HG03066 (cell line): ENCODE data around the gene SLC25A39.

ENCODE experiments used
- ATAC-seq: cut with Tn5 transposase; IDR thresholded peaks from one replicate; pipeline ENCODE4 v1.9.1; 2021; ENCODE audit warnings: low read depth; ENCODE audit not compliant: unreplicated experiment

SLC25A39 gene

DNA sequence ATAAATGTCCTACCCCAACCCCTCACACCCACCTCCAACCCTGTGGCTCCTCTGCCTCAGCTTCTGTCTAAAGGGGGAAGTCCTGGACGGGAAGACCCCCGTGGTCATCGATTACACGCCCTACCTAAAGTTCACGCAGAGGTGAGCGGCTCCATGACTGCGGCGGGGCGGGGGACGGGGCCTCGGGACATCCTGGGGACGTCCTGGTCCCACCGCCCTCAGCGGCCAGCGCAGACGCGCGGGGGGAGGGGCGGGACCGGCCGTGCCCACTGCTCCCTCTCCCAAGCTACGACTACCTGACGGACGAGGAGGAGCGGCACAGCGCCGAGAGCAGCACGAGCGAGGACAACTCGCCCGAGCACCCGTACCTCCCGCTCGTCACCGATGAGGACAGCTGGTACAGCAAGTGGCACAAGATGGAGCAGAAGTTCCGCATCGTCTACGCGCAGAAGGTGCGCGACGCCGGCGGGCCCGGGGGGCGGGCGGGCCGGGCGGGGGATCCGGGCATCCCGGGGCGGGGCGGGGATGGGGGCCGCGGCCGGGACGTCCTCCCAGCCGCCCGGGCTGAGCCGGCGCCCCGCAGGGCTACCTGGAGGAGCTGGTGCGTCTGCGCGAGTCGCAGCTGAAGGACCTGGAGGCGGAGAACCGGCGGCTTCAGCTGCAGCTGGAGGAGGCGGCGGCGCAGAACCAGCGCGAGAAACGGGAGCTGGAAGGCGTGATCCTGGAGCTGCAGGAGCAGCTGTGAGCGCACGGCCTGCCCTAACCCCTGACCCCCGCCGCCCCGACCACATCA lies 9.6 kb downstream of the SLC25A39 start:
- ATAC-seq = no peak

DNA sequence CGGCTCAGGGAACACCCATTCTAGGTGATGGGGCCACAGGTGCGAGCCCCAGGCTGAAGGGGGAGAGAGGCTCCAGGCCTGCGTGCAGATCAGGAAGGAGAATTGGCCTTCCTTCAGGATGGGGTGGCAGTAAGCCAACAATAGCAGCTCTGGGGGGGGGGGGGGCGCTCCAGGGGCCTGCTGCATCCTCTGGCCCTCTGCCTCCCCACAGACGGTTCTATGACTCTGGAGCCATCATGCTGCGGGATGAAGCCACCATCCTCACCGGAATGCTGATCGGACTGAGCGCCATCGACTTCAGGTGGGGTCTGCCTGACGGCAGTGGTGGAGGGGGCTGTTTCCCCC lies 10.1 kb downstream of the SLC25A39 start:
- no peak for ATAC-seq

DNA sequence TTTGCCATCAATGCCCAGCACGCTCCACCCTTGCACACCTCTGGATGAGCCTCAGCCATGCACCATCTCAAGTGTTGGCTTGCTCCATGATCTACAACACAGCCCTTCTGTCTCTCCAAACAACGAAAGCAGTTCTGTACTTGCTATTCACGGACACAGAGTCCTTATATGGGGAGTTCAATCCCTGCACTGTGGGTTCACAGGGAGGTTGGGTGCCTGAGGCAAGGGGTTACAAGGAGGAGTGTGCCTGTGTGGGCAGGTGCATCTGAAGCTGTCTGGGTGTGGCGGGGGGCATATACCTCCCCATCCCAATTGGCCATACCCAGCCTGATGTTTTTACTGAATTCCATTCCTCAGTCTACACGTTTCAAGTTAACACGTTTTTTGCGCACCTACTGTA lies 10.6 kb downstream of the SLC25A39 start:
- ATAC-seq = no peak

DNA sequence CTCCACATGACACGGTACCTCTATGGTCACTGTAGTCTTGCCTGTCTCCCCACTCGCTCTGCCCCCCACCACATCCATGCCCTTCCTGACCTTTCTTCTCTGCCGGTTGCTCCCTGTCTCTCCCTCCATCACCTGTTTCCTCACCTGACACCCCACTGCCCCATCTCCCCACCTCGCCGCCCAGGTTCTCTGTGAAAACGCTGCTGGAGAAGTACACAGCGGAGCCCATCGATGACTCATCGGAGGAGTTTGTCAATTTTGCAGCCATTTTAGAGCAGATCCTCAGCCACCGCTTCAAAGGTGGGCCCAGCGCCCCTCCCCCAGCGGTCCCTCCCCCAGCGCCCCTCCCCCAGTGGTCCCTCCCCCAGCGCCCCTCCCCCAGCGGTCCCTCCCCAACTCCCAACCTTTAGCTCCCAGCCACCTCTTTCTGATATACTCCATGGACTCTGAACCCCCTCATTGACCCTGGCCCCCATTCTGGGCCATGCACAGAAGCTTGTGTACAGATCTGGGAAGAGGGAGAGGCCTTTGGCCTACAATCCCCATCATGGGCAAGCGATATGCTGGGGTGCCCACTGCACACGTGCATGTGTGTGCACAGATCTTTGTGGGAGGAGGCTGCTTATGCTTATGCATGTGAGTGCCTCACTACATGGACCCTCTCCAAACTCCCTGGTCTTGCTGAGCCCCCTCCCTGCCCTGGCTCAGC lies 12.1 kb downstream of the SLC25A39 start:
- no peak for ATAC-seq

DNA sequence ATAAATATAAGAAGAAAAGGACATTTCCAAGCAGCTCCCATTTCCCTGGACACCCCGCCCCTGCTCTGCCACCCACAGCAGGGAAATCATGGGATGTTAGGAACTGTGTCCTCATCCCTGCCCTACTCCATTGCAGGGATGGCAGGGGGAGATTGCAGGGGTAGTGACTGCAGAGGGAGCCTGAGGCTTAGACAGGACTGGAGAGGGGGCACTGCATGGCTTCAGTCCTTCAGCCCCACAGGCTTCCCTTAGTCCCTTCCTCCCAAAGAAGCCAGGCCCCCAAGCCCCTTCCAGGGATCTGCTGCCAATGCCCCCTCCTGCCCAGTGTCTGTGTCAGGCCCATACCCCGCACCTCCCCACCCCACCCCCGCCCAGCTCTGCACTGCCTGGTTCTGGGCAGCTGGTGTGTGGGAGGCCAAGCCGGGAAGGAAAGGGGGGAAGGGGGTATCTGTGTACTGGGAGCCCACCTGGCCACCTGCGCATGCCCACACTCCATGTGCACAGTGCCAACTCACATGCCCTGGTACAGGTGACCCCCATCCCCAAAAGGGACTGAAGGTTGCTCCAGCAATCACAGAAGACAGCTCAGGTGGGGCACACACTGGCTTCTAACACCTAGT lies 13.0 kb downstream of the SLC25A39 start:
- no peak for ATAC-seq

DNA sequence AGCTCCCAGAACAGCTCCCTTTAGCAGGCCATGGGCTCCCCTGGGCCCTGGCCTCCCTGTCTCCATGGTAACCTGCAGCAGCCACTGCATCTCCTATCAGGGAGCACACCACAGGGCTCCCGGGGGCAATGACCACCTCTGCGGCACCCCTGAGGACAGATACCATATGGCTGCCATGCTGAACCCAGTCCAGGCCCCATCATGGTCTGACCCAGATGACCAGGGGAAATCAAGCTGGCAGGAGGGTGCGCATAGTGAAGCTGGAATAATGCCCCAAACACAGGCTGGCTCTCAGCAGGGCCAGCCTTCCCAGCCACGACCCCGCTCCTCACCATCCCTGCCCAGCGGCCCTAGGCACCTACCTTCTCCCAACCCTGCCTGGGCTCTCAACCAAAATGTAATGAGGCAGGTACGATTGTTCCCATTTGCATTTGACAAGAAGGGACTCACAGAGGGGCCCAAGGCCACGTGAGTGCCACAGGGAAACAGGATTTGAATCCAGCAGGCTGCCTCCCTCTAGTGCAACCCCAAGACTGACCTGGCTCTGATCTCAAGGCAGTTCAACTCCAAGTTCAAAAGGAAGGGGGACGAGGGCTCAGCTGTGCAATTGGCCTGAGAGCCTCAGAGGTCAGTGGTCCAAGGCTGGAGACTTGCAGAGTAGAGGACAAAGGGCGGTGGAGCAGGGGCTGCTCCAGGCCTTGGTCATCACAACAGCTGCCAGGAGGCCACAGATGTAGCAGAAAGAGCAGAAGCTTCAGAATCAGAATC lies 13.8 kb downstream of the SLC25A39 start:
- no peak for ATAC-seq

DNA sequence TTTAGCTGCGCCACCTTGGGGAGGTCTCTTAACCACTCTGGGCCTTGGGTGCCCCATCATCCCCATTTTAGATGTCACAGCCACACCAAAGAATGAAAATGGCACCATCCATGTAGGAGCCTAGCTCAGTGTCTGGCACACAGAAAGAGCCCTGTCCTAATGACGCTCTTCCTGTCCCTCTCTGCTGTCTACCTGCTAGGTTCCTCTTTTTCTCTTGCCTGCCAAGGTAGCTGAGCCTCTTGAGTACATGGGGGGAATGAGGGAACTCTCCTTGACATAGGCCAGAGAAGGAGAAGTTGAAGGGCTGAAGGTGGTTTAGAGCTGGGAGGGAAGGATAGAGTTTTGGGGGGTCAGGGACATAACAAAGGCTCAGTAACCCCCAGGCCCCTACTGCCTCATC lies 14.4 kb downstream of the SLC25A39 start:
- ATAC-seq = no peak

DNA sequence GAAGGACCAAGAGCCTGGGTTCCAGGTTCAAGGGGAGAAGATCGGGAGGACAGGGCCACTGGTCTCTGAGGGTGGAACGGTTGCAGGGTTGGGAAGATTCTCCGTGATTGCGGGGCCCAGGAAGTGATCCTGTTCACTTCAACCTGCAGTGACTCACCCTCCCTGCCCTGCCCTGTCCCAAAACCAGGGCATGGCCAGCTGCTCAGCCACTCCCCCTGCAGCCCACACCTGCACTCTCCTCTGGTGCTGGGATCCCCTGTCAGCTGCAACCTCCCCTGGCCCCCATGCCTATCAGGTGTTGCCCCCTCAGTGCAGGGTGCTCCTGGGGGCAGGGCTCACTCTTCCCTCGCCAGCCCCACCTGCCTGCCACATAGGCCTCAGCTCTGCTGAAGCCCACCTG lies 15.2 kb downstream of the SLC25A39 start:
- no peak for ATAC-seq

DNA sequence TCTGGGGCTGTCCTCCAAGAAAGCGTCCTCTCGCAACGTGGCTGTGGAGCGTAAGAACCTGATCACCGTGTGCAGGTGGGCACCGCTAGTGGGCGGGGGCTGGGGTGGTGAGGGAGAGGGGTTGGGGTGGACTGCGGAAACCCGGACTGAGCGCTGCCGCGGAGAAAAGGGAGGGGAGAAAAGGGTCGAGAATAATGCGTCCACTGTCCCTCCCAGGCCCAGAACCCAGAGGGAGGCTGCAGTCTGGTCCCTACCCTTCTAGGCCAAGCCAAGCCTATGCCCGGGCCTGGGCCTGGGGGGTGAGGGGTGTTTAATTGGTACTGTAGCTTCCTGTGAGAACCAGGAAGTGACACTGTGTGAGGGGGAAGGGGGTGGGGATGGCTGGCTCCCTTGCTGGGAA lies 15.8 kb downstream of the SLC25A39 start:
- no peak for ATAC-seq

DNA sequence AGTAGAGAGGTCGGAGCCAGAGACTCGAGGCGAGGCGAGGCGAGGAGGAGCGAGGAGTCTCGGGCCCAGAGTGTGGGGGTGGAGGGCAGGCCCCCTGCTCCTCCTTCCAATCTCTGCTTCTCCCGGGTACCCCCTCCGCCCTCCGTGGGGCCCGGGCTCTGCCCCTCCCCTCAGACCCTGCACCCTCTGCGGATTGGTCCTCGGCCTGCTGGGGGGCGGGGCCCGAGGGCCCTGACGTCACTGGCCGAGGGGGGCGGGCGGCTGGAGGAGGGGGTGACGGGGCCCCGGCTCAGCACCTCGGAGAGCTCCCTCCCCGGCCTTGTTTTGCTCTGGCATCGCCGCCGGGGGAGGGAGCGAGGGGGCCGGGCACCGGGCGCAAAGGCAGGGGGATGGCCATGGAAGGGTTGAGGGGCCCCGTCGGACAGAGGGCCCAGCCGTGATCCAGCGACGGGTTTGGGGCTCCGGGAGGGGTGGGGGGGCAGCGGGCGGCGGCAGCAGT lies 16.3 kb downstream of the SLC25A39 start, which contains the start of gene RUNDC3A:
TSS of gene RUNDC3A (plus strand) at position 282 of the 499 bp plus-strand sequence. CDS start 232 bp downstream, outside the sequence.
- no peak for ATAC-seq

DNA sequence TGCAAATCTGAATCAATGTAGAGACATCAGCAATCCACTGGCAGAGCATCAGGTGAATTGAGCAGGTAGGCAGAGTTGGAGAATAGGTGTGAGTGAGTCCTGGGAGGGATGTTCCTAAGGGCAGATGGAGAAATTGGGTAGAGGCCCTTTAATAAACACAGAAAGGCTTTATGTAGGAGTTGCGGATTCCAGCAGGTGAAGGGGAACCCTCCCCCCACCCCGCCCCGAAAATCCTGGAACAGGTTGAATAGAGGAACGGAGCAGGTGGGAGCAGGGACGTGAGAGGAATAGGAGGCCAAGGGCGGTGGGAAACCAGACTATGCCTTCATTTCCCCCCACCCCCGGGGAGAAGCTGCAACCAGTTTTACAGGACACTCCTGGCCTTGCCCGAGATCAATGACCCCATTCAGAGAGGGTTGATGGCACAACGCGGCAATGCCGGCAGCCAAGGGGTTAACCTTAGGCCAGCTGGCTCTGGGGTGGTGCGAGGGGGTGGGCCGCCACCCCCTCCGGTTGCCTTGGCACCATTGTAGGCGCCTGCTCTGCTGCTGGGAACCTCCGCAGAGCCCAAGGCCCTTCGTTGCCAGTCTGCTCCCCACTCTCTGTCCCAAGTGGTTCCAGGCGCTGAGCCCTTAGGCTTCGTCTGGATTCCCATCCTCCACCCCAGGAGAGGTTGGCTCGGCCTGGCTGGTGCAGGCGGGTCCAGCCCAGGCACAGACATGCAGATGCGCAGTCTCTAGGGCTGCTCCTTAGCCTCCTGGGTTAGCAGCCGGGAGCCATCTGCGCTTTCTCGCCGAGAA lies 17.0 kb downstream of the SLC25A39 start:
- ATAC-seq = no peak

DNA sequence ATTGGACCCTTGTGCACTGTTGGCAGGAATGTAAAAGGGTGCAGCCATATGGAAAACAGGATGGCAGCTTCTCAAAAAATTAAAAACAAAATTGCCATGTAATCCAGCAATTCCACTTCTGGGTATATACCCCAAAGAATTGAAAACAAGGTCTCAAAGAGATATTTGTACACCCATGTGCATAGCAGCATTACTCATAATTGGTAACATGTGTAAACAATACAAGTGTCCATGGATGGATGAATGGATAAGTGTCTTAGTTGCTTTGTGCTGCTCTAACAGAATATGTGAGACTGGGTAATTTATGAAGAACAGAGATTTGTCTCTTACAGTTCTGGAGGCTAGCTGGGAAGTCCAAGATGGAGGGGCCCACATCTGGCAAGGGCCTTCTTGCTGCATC lies 20.0 kb downstream of the SLC25A39 start:
- ATAC-seq = no peak

DNA sequence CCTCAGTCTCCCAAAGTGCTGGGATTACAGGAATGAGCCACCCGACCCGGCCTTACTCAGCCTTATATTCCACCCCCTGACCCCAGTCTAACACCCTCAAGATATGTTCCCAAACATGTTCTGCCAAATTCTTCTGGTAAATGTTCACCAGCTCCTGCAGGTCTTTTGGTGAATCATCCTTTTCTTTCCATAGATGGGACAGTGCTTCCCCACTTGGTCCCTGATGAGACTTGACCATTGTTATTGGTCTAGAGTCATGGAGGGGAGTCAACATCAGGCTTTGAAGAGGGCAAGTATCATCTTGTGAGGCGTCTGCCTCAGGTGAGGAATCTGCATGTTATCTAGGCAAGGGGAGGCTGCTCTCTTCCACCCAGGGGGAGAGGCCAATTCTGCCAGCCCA lies 26.6 kb downstream of the SLC25A39 start:
- ATAC-seq = no peak

DNA sequence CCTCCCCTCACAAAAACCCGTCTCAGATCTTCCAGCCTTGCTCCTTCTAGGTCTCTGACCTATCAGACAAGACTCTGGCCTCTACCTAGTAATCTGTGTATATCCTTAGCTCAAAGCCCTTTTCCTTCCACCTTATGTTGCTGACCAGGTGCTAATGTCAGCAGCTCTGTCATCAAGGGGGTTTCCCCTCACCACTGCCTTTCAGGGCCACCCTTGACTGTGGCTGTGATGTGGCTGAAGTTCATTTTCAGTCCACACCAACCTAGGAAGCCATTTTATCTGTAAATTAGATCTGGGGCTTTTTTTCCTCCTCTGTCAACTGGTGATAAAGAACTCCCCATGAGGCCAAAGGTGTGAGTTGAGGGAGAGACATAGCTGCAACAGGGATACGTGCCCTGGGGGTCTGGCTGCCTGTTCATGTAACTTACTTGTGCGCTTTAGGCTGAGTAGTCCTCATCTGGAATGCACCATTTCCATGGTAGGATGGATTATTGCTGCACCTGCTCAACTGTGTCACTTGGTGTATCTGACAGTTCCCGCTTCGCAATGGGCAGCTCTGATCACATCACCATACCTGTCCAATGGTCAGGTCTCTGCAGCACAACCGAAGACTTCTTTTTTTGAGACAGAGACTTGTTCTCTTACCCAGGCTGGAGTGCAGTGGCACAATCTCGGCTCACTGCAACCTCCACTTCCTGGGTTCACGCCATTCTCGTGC lies 31.0 kb downstream of the SLC25A39 start:
- ATAC-seq = no peak

DNA sequence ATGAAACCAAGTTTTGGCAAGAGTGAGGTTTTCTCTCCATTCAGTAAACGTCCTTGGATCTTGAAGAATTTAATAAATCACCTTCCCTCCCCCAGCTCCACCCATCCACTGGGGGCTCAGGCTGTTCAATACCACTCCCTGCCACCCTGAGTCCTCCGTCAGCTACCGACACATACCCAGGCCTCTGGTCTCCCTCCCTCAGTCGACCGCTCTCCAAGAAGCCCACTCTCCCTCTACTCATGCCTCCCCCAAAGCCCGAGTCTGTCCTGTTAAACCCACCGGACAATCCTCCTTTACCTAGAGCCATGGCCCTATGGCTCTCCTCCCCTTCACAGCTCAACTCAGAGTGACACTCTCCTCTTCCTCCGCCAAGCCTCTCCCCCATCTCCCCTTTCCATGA lies 37.0 kb downstream of the SLC25A39 start:
- no peak for ATAC-seq

DNA sequence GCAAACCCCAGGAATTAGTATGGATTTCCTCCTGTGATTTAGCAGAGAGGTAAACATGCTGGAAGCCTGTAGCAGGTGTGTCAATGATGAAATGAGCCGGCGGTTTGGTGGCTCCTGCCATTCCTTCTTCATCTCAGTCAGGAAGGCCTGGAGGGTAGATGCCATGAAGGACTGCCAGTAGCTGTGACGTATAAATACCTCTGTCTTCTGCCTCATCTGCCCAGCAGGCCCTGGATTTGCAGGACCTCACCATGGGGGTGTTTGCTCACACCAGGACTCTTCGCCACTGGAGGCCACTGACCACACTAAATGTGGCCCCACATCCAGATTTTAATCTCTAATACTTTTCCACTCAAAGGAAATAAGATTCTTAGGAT lies 40.6 kb downstream of the SLC25A39 start:
- ATAC-seq = no peak

DNA sequence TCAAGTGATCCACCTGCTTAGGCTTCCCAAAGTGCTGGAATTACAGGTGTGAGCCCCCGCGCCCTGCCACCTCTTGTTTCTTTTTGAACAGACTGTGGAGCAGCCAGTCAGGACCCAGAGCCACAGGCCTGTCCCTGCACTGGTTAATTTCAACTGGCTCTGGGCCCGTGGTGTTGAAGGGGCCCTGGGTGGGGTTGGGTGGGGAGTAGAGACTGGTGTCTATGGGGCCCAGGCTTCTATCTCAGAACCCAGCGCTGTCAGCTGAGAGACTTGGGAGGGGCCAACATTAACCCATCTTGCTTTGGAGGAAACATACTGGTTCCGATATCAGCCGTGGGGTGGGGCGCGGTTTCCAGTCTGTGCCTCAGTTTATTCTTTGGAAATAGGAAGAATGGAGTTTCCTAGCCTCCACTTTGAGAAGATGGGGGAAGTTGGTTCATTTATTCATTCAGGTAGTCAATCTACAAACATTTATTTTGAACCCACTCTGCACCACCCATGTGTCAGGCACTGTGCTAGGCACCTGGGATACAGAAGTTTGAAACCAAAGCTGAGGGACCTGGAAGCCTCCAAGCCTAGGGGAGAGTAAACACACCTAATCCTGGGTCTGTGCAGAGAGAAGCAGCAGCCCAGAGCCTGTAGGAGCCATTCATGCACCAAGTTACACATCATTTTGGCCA lies 41.1 kb downstream of the SLC25A39 start:
- ATAC-seq = no peak

DNA sequence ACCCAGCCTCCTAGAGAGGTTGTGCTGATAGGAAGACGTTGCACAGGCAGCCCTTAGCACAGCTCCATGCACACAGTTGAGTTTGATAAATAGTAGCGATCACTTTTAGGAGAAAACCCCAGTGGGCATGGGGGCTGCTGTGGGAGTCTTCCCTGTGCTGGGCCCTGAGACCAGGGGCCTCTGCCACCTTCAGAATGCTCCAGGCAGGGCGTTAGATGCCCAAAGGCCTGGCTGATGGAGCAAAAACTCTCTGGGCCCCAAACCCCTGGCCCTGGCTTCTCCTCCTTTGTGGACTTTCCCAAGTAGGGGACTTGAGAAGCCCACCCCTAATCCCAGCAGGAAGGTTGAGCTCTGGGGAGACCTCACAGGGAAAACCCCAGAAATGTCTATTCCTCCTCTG lies 42.4 kb downstream of the SLC25A39 start:
- ATAC-seq = no peak

DNA sequence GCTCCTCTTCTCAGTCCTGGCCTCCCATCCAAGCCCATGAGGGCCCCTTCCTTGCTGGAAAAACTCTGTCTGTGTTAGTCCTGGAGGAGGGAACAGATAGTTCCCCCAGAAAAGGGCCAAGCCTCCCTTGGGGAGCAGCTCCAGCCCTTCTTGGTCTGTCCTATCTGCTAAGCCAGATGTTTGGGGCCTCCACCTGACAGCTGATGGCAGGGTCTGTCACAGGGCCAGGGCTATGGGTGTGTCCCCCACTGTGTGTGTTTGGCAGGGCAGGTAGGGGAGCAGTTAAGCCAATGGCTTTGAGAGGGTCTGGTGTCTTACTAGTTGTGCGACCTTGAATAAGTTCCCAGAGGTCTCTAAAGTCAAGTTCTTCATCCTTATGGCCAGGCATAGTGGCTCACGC lies 43.1 kb downstream of the SLC25A39 start:
- no peak for ATAC-seq
